ENCODE data around the gene MCU. TPM values are rescaled to one million over a fixed set of nuclear protein-coding genes. Genes with fewer than 3 reads are reported as not detected.

MCU gene
- total and polyA plus RNA-seq, 2 of the 8 experiments (the other 6 are each of a cell fraction or from before 2014, with no cell fraction given): 51.6 to 62.2 TPM

GRCh38 chr10:72825163-72825562 is 133.2 kb downstream of the MCU start (continued):
- no peak for TF ChIP-seq CHD7 (IDR thresholded peaks at IDR 0.05; ENCODE audit: insufficient replicate concordance, low read length)
- no peak for TF ChIP-seq USF2 (IDR thresholded peaks at IDR 0.05; ENCODE audit: low read length)
- TF ChIP-seq RBBP5 (IDR thresholded peaks at IDR 0.05; ENCODE audit: borderline replicate concordance, low read depth, low read length): no peak
- TF ChIP-seq KDM4A (IDR thresholded peaks at IDR 0.05; ENCODE audit: low read depth, low read length, severe bottlenecking): no peak
- TF ChIP-seq PHF8 (conservative IDR thresholded peaks at IDR 0.05; ENCODE audit: low read depth, low read length): no peak
- TF ChIP-seq CHD1 (IDR thresholded peaks at IDR 0.05; ENCODE audit: low read depth, low read length): no peak
- no peak for TF ChIP-seq NANOG (IDR thresholded peaks at IDR 0.05; ENCODE audit: insufficient read depth, low read depth, low read length, poor library complexity, severe bottlenecking)
- no peak for TF ChIP-seq CREB1 (IDR thresholded peaks at IDR 0.05)
- TF ChIP-seq RFX5 (IDR thresholded peaks at IDR 0.05; ENCODE audit: borderline replicate concordance, low read depth, low read length): no peak
- TF ChIP-seq SAP30 (IDR thresholded peaks at IDR 0.05; ENCODE audit: insufficient read depth, insufficient replicate concordance, low read length): no peak
- no peak for TF ChIP-seq JUN (IDR thresholded peaks at IDR 0.05; ENCODE audit: low read depth, low read length)
